ENCODE results near the gene CNP. TPM values are rescaled to one million over a fixed set of nuclear protein-coding genes. Genes with fewer than 3 reads are reported as not detected.

CNP gene
- total and polyA plus RNA-seq, 2 of the 8 experiments (the other 6 are each of a cell fraction or from before 2014, with no cell fraction given): 21.9 to 60.6 TPM

- Histone ChIP-seq H3K56ac (replicated peaks; ENCODE audit: insufficient read length, low read depth, low read length) (no peak overlapping the region), H3K23ac (ENCODE audit: insufficient read length) (no peak overlapping the region), H3K23me2 (ENCODE audit: low read depth, low read length) (peaks cover 19% of the 10 kb centered on the region), H3K27ac (ENCODE audit: low read depth, low read length) (0 out of 2 replicates have a peak overlapping the region, but pooled peaks have one; percentile 98), H3K4me3 (ENCODE audit: extremely low read depth in 1 of 4, insufficient read depth in 2 of 4, low read depth in 3 of 4, low read length in 4 of 4) (peak overlapping the region; percentile 85 to 99 (median 96); a peak in 7 of 8 replicates), H3K9me3 (ENCODE audit: insufficient read depth in 2 of 2, low read depth in 1 of 2, low read length in 1 of 2) (no peaks in the 10 kb centered on the region), H3K14ac (ENCODE audit: insufficient read length) (no peak overlapping the region), H3K4ac (replicated peaks; ENCODE audit: insufficient read length, low read depth, low read length) (no peak overlapping the region), H3K79me2 (ENCODE audit: control insufficient read depth in 1 of 2, insufficient read depth in 2 of 2, low read length in 2 of 2) (peaks cover 24 to 52% of the 10 kb centered on the region in 2 experiments), H3K36me3 (ENCODE audit: control insufficient read depth in 2 of 4, insufficient read depth in 4 of 4, low read length in 3 of 4) (peaks cover 4 to 20% (median 9%) of the 10 kb centered on the region in 4 experiments; a peak in 5 of 8 replicates), H3K4me1 (replicated peaks in 1 of 4; ENCODE audit: control insufficient read depth in 3 of 4, insufficient read depth in 4 of 4, low read length in 3 of 4) (peaks cover 2 to 7% (median 4%) of the 10 kb centered on the region in 4 experiments; a peak in 6 of 7 replicates), H4K91ac (replicated peaks; ENCODE audit: insufficient read length, low read length) (no peak overlapping the region), H3K18ac (ENCODE audit: extremely low read depth, low read length) (no peak overlapping the region), H3K27me3 (replicated peaks in 1 of 4; ENCODE audit: control insufficient read depth in 3 of 4, extremely low read depth in 1 of 4, insufficient read depth in 3 of 4, low read length in 3 of 4) (no peaks in the 10 kb centered on the region), H2BK5ac (ENCODE audit: low read depth, low read length) (peak overlapping the region; percentile 30; the same call in 1 of the 2 replicates), H3K79me1 (ENCODE audit: low read depth, low read length) (no peaks in the 10 kb centered on the region), H4K20me1 (replicated peaks in 1 of 2; ENCODE audit: control insufficient read depth in 1 of 2, insufficient read depth in 2 of 2, low read length in 2 of 2) (no peaks in the 10 kb centered on the region), H2BK120ac (replicated peaks; ENCODE audit: low read depth, low read length) (no peak overlapping the region), H4K8ac (ENCODE audit: extremely low read depth, insufficient read depth, low read length) (no peak overlapping the region), H2AK5ac (ENCODE audit: low read depth, low read length) (no peak overlapping the region), H2BK15ac (ENCODE audit: low read length) (0 out of 2 replicates have a peak overlapping the region, but pooled peaks have one; percentile 53), H2BK20ac (ENCODE audit: low read length) (0 out of 2 replicates have a peak overlapping the region, but pooled peaks have one; percentile 57), H2AFZ (ENCODE audit: low read length) (no peak overlapping the region), H4K5ac (ENCODE audit: insufficient read length, low read depth, low read length) (no peak overlapping the region), H2BK12ac (ENCODE audit: low read depth, low read length) (peak overlapping the region; percentile 80), H3K4me2 (ENCODE audit: insufficient read depth in 1 of 2, low read depth in 2 of 2, low read length in 2 of 2) (peak overlapping the region; percentile 90), H3K9ac (replicated peaks in 1 of 4; ENCODE audit: extremely low read depth in 1 of 4, low read depth in 3 of 4, low read length in 3 of 4) (peak overlapping the region in 3 of 4 experiments; percentile 50 to 99 (median 98); a peak in 4 of 7 replicates)
- ChIA-PET CTCF (ENCODE audit: partially characterized antibody) (interaction anchor here (0.7 to 38.8 kb wide), 16 partner anchors 9 to 163 kb away, joined by 3 to 1084 read pairs (median 4); partner anchors contain the start of genes DHX58, HSPB9, KAT2A and KCNH4), POLR2A (ENCODE audit: partially characterized antibody) (interaction anchor here (0.6 to 6.2 kb wide), 27 partner anchors 8 to 1385 kb away, joined by 3 to 67 read pairs (median 5); partner anchors contain the start of genes ACLY, C17orf113, CNP and EIF1)
- DNase-seq (ENCODE audit: low read depth in 1 of 2, low spot score in 2 of 2) (no peak), FAIRE-seq (no peak)
- 32% methylated on average over 3 of the region's 3 CpGs; no CpG with 5 or more reads in 1 of the 2 experiments for WGBS, 2 experiments (ENCODE audit: extremely low coverage in 1 of 2, insufficient coverage in 1 of 2, insufficient read length in 1 of 2, insufficient replicate concordance in 2 of 2, low coverage in 1 of 2, low lambda C conversion rate in 2 of 2, missing lambda C conversion rate in 1 of 2)
- TF ChIP-seq TAF1 (IDR thresholded peaks at IDR 0.05; ENCODE audit: low read depth, low read length): 0 out of 2 replicates have a peak, but pooled peaks have one; percentile 27
- peak; percentile 62 for TF ChIP-seq POLR2AphosphoS5 (IDR thresholded peaks at IDR 0.05; ENCODE audit: low read depth, low read length)
- TF ChIP-seq KDM1A (IDR thresholded peaks at IDR 0.05; ENCODE audit: borderline replicate concordance, low read length): no peak
- TF ChIP-seq PHF8 (conservative IDR thresholded peaks at IDR 0.05; ENCODE audit: low read depth, low read length): no peak
- TF ChIP-seq ATF2 (IDR thresholded peaks at IDR 0.05; ENCODE audit: low read length): no peak
- no peak for TF ChIP-seq SIRT6 (IDR thresholded peaks at IDR 0.05; ENCODE audit: low read length)
- no peak for TF ChIP-seq CHD1 (IDR thresholded peaks at IDR 0.05; ENCODE audit: low read depth, low read length)
- TF ChIP-seq EP300 (IDR thresholded peaks at IDR 0.05; ENCODE audit: borderline replicate concordance in 1 of 2, low read depth in 2 of 2, low read length in 2 of 2): no peak
- no peak for TF ChIP-seq RBBP5 (IDR thresholded peaks at IDR 0.05; ENCODE audit: borderline replicate concordance, low read depth, low read length)
- TF ChIP-seq, protein P1, sequence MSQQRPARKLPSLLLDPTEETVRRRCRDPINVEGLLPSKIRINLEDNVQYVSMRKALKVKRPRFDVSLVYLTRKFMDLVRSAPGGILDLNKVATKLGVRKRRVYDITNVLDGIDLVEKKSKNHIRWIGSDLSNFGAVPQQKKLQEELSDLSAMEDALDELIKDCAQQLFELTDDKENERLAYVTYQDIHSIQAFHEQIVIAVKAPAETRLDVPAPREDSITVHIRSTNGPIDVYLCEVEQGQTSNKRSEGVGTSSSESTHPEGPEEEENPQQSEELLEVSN (IDR thresholded peaks at IDR 0.05): no peak
These were observed 51.7 kb downstream of the CNP start for GRCh38 chr17:42018339-42018738.

All from H1 (cell line).